SK-N-SH (cell line): ENCODE results near the gene SCN7A. TPM values are rescaled to one million over a fixed set of nuclear protein-coding genes. Genes with fewer than 3 reads are reported as not detected.

ENCODE experiments used
- CTCF ChIA-PET: fragments of 300-600, 350-600 bp; formaldehyde crosslinking; extraction: SDS; loops from one replicate; lab custom pipeline; 2021; lab: Yijun Ruan, JAX
- POLR2A ChIA-PET: fragments of 350-600 bp; sonication (Branson Sonifier 250); formaldehyde crosslinking; extraction: SDS; loops from one replicate; lab custom pipeline; 2020; ENCODE audit warnings: antibody characterized with exemption, inconsistent platforms; lab: Yijun Ruan, JAX
- DNase-seq: peaks from one replicate; pipeline ENCODE4 v3.0.0; 2012
- H2AFZ ChIP-seq: fragments of 200-600 bp; sonication (generic); 2 replicates; pipeline ENCODE4 v1.8.1; 2016; ENCODE audit warnings: antibody characterized with exemption, mild to moderate bottlenecking, low read depth
- H3F3A ChIP-seq: fragments of 200-600 bp; sonication (generic); replicated peaks from 2 replicates; pipeline ENCODE3; 2016; ENCODE audit warnings: antibody characterized with exemption, mild to moderate bottlenecking; ENCODE audit not compliant: insufficient read depth
- H3K27ac ChIP-seq, 2 experiments: fragments of 200-500 bp in 1 of 2; fragments of 200-600 bp in 1 of 2; sonication (Bioruptor generic) in 1 of 2; sonication (generic), shearing (Covaris generic) in 1 of 2; 2 replicates each; pipeline versions ENCODE4 v1.5.1 to v1.6.1; 2014 to 2016; ENCODE audit warnings: low read depth in 2 of 2, inconsistent platforms in 1 of 2, low read length in 1 of 2, mild to moderate bottlenecking in 1 of 2, mixed read lengths in 1 of 2
- H3K27me3 ChIP-seq: fragments of 200-600 bp; sonication (generic), shearing (Covaris generic); 2 replicates; pipeline ENCODE4 v1.6.1; 2016; ENCODE audit warnings: mixed run types; ENCODE audit not compliant: insufficient read depth
- H3K36me3 ChIP-seq, 2 experiments: fragments of 200-500 bp in 1 of 2; fragments of 200-600 bp in 1 of 2; sonication (Bioruptor generic) in 1 of 2; sonication (generic) in 1 of 2; replicated peaks in 1 of 2; 2 replicates each; pipeline versions ENCODE3 to v1.5.1; 2014 to 2016; ENCODE audit warnings: low read length in 1 of 2, mild to moderate bottlenecking in 1 of 2; ENCODE audit not compliant: insufficient read depth in 2 of 2, control insufficient read depth in 1 of 2
- H3K4me1 ChIP-seq, 2 experiments: fragments of 200-500 bp in 1 of 2; fragments of 200-600 bp in 1 of 2; sonication (Bioruptor generic) in 1 of 2; sonication (generic), shearing (Covaris generic) in 1 of 2; 2 replicates each; pipeline versions ENCODE4 v1.5.1 to v1.6.1; 2014 to 2016; ENCODE audit warnings: low read depth in 1 of 2, low read length in 1 of 2, mixed run types in 1 of 2; ENCODE audit not compliant: insufficient read depth in 2 of 2, control insufficient read depth in 1 of 2
- H3K4me2 ChIP-seq: fragments of 200-600 bp; sonication (generic), shearing (Covaris generic); 2 replicates; pipeline ENCODE4 v1.6.1; 2017; ENCODE audit warnings: mixed run types
- H3K4me3 ChIP-seq, 2 experiments: fragments of 200-500 bp in 1 of 2; fragments of 200-600 bp in 1 of 2; sonication (Bioruptor generic) in 1 of 2; sonication (generic), shearing (Covaris generic) in 1 of 2; 2 replicates each; pipeline versions ENCODE4 v1.5.1 to v1.8.1; 2014 to 2016; ENCODE audit warnings: low read depth in 2 of 2, inconsistent platforms in 1 of 2, low read length in 1 of 2, mild to moderate bottlenecking in 1 of 2, mixed read lengths in 1 of 2, moderate library complexity in 1 of 2
- H3K79me2 ChIP-seq: fragments of 200-600 bp; sonication (generic); 2 replicates; pipeline ENCODE4 v1.8.1; 2017; ENCODE audit warnings: mild to moderate bottlenecking; ENCODE audit not compliant: insufficient read depth
- H3K9ac ChIP-seq: fragments of 200-600 bp; sonication (generic); 2 replicates; pipeline ENCODE4 v1.6.1; 2017; ENCODE audit warnings: mixed run types
- H3K9me2 ChIP-seq: fragments of 200-600 bp; sonication (generic); 2 replicates; pipeline ENCODE4 v1.6.1; 2017; ENCODE audit warnings: mixed run types
- H3K9me3 ChIP-seq: fragments of 200-600 bp; sonication (generic); 2 replicates; pipeline ENCODE4 v1.6.1; 2017; ENCODE audit warnings: mixed run types, mild to moderate bottlenecking, moderate library complexity
- H4K20me1 ChIP-seq: fragments of 200-600 bp; sonication (generic); 2 replicates; pipeline ENCODE4 v1.6.1; 2017; ENCODE audit warnings: mild to moderate bottlenecking, mixed run types; ENCODE audit not compliant: insufficient read depth
- IRF3 ChIP-seq: fragments of 150-350 bp; IDR thresholded peaks from 2 replicates; pipeline ENCODE4 v1.6.1; 2016; ENCODE audit warnings: mild to moderate bottlenecking, low read depth, low read length
- JUND ChIP-seq: IDR thresholded peaks from 2 replicates; pipeline ENCODE4 v1.4.0; 2012
- MAX ChIP-seq: IDR thresholded peaks from 2 replicates; pipeline ENCODE4 v1.4.0; 2012; ENCODE audit warnings: low read depth
- MXI1 ChIP-seq: IDR thresholded peaks from 2 replicates; pipeline ENCODE4 v1.6.1; 2012; ENCODE audit warnings: mild to moderate bottlenecking, low read depth, low read length, improper control_type of control experiment
- NRF1 ChIP-seq: IDR thresholded peaks from 2 replicates; pipeline ENCODE4 v1.6.1; 2012; ENCODE audit warnings: low read depth, mild to moderate bottlenecking, low read length
- RCOR1 ChIP-seq: fragments of 150-350 bp; IDR thresholded peaks from 2 replicates; pipeline ENCODE4 v1.6.1; 2017; ENCODE audit warnings: antibody characterized with exemption, low read length
- REST ChIP-seq: IDR thresholded peaks from 2 replicates; pipeline ENCODE4 v1.6.1; 2012; ENCODE audit warnings: mild to moderate bottlenecking, low read depth, low read length, moderate library complexity
- SIN3A ChIP-seq: IDR thresholded peaks from 2 replicates; pipeline ENCODE4 v1.6.1; 2012; ENCODE audit warnings: low read depth, mild to moderate bottlenecking, low read length, moderate library complexity, borderline replicate concordance
- SMC3 ChIP-seq: IDR thresholded peaks from 2 replicates; pipeline ENCODE4 v1.6.1; 2012; ENCODE audit warnings: low read depth, low read length, improper control_type of control experiment
- TEAD4 ChIP-seq: IDR thresholded peaks from 2 replicates; pipeline ENCODE4 v1.4.0; 2012; ENCODE audit warnings: mild to moderate bottlenecking, borderline replicate concordance; ENCODE audit not compliant: insufficient read depth
- USF1 ChIP-seq: IDR thresholded peaks from 2 replicates; pipeline ENCODE4 v1.4.0; 2012; ENCODE audit warnings: low read depth, borderline replicate concordance
- WGBS: methylation state at CpG from one replicate; pipeline ENCODE4 v1.1.6; 2017; ENCODE audit warnings: low lambda C conversion rate; 5-methylcytosine and 5-hydroxymethylcytosine counted together
- polyA plus RNA-seq, 3 experiments: library from polyadenylated mRNA; depleted of rRNA; stranded (reverse); fragments of >200 nt; gene quantifications; 2 replicates each; pipeline ENCODE4 v1.2.3, GENCODE V29; 2012

Gene SCN7A
- polyA plus RNA-seq, 1 of the 3 experiments (the other 2 are of a cell fraction): 0.02 TPM

- Histone ChIP-seq H3K36me3 (no peaks in the 10 kb centered on the region), H3K9ac (no peak overlapping the region), H3K27me3 (no peaks in the 10 kb centered on the region), H3K79me2 (peaks cover 45% of the 10 kb centered on the region), H3K9me2 (no peaks in the 10 kb centered on the region), H3K27ac (no peak overlapping the region; a peak in 1 of 4 replicates), H3K4me2 (no peak overlapping the region), H3K9me3 (no peaks in the 10 kb centered on the region), H3K4me3 (no peak overlapping the region), H3F3A (no peaks in the 10 kb centered on the region), H3K4me1 (peaks cover 4 to 5% of the 10 kb centered on the region in 2 experiments; a peak in 2 of 4 replicates), H4K20me1 (no peaks in the 10 kb centered on the region), H2AFZ (peak overlapping the region; percentile 49; the same call in 1 of the 2 replicates)
- TF ChIP-seq SIN3A (no peak), IRF3 (no peak), RCOR1 (no peak), USF1 (no peak), SMC3 (no peak), JUND (no peak), NRF1 (no peak), MXI1 (no peak), MAX (no peak), REST (no peak), TEAD4 (no peak)
- WGBS: 49% methylated on average over 2 of the region's 2 CpGs
- ChIA-PET CTCF (interaction anchor here (0.7 to 1.5 kb wide), 4 partner anchors 11 to 244 kb away, joined by 3 to 6 read pairs (median 4); partner anchors contain the start of gene SCN1A), POLR2A (no interaction called here)
- no peak for DNase-seq
Measured at GRCh38 chr2:166372046-166372445, 122.0 kb downstream of the SCN7A start.
